ENCODE data around the gene YIF1B. TPM values are rescaled to one million over a fixed set of nuclear protein-coding genes. Genes with fewer than 3 reads are reported as not detected.
A peak's percentile ranks its signal among the peaks of the same experiment; 100 is the strongest.

Gene YIF1B
- total RNA-seq, 1 experiment from 2014 or later = 73.2 TPM

- Histone ChIP-seq H3K14ac (ENCODE audit: insufficient read depth, low read length) (no peak overlapping the region; the same call in 1 of the 2 replicates), H3K56ac (ENCODE audit: insufficient read length, low read depth, low read length) (no peak overlapping the region), H4K20me1 (ENCODE audit: control insufficient read depth, insufficient read depth, insufficient read length) (no peaks in the 10 kb centered on the region), H3K4ac (ENCODE audit: low read depth, low read length) (no peak overlapping the region), H3K79me1 (ENCODE audit: insufficient read depth, low read depth, low read length, poor library complexity, severe bottlenecking) (no peaks in the 10 kb centered on the region), H3K79me2 (ENCODE audit: insufficient read depth, low read length) (no peaks in the 10 kb centered on the region), H3K9me3 (ENCODE audit: control insufficient read depth, low read depth, low read length) (no peaks in the 10 kb centered on the region), H3K23ac (ENCODE audit: insufficient read length, low read depth, low read length) (no peak overlapping the region), H3K27me3 (ENCODE audit: insufficient read depth, low read length) (peaks cover 14% of the 10 kb centered on the region; the same call in 1 of the 2 replicates), H4K5ac (ENCODE audit: insufficient read length, low read depth, low read length) (no peak overlapping the region), H2AFZ (ENCODE audit: low read length) (no peak overlapping the region), H3K4me2 (ENCODE audit: insufficient read depth, insufficient read length, low read length) (no peak overlapping the region), H3K4me1 (ENCODE audit: insufficient read depth, low read length) (no peaks in the 10 kb centered on the region), H2BK20ac (ENCODE audit: low read depth, low read length, poor library complexity, severe bottlenecking) (no peak overlapping the region), H3K23me2 (ENCODE audit: insufficient read length, low read depth, low read length, poor library complexity, severe bottlenecking) (peaks cover 6% of the 10 kb centered on the region), H2BK12ac (ENCODE audit: insufficient read length, low read depth, low read length) (no peak overlapping the region), H4K8ac (replicated peaks; ENCODE audit: insufficient read length, low read depth, low read length) (no peak overlapping the region), H2BK15ac (ENCODE audit: low read depth, low read length) (no peak overlapping the region), H2AK5ac (ENCODE audit: insufficient read length, low read length) (no peak overlapping the region), H3K18ac (ENCODE audit: insufficient read length, low read depth, low read length) (no peak overlapping the region), H4K91ac (ENCODE audit: insufficient read length, low read depth, low read length) (no peak overlapping the region), H3K9ac (ENCODE audit: extremely low read depth, insufficient read length, low read length) (no peak overlapping the region), H3K27ac (ENCODE audit: insufficient read length, low read depth, low read length) (no peak overlapping the region), H2BK5ac (ENCODE audit: insufficient read length, low read length) (no peak overlapping the region), H2BK120ac (ENCODE audit: low read depth, low read length, poor library complexity, severe bottlenecking) (no peak overlapping the region), H3T11ph (ENCODE audit: low read length) (no peak overlapping the region)
- H3K4me3 Mint-ChIP-seq = no peak overlapping the region
- TF ChIP-seq CTCF (conservative IDR thresholded peaks at IDR 0.05) = no peak
- H3K4me1 Mint-ChIP-seq = peaks cover 10 to 21% of the 10 kb centered on the region in 2 experiments
- H3K27ac Mint-ChIP-seq = peak overlapping the region in 1 of 3 experiments; percentile 35; a peak in 1 of 7 replicates
- DNase-seq = no peak
- no peaks in the 10 kb centered on the region for H3K9me3 Mint-ChIP-seq
- no peaks in the 10 kb centered on the region; a peak in 1 of 7 replicates for H3K36me3 Mint-ChIP-seq (ENCODE audit: insufficient read depth in 1 of 3, low read depth in 3 of 3)
- H3K27me3 Mint-ChIP-seq (ENCODE audit: low read depth) = peaks cover 69% of the 10 kb centered on the region
- no CpG with 5 or more reads among the region's 5 CpGs for WGBS (ENCODE audit: extremely low coverage, insufficient read length, low lambda C conversion rate)
Observed at GRCh38 chr19:38358071-38358470, 42.3 kb upstream of the YIF1B start.
